HG03432 (cell line): ENCODE data around the gene C22orf15.

Experiments
- ATAC-seq: cut with Tn5 transposase; IDR thresholded peaks from one replicate; pipeline ENCODE4 v1.9.1; 2021; ENCODE audit warnings: mild to moderate bottlenecking, moderate library complexity; ENCODE audit not compliant: unreplicated experiment

Gene C22orf15

DNA sequence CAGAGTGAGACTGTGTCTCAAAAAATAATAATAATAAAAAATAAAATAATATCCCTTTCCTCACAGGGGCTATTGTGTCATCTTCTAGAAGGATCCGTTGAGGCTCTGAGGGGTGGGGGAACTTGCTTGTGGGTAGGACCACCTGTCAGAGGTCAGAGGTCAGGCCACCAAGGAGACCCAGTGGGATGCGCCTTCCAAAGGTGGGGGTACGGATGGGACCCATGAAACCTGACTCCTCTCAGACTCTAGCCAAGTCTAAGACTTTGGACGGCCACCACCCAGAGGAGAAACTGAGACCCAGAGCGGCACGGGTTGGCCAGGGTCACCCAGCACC, 9.5 kb downstream of the C22orf15 start:
- ATAC-seq, result no peak

- ATAC-seq, result no peak
These were observed 10.1 kb downstream of the C22orf15 start, which contains the start of gene MMP11 for GRCh38 chr22:23772649-23773473. MMP11 (plus strand) TSS chr22:23772849; CDS start chr22:23772871, 22 bp downstream.

DNA sequence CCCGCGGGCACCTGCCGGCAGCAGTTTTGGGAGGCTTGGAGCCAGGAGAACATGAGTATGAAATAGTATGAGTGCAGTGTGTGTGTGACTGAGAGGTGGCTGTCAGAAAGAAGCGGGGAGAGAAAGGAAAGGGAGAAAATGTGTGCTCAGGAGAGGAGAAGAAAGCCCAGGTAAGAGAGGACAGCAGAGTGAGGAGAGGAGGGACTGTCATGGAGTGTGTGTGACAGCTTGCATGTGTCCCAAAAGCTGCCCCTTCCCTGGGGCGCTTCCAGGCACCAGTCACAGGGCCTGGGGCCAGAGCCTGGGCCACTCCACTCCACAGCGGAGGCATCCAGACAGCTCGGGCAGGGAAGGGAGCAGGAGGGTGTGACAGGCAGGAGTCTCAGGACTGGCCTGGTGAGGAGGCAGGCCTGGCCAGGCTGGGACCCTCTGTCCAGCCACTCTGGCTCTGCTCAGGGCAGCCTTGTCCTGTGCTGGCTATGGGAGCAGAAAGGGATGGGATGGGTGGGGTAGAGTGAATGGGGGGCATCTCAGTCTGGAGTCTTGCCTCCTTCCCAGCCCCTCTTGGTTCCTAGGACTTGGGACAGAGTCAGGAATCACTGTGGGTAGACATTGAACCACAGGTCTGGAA, 10.8 kb downstream of the C22orf15 start:
- no peak for ATAC-seq

DNA sequence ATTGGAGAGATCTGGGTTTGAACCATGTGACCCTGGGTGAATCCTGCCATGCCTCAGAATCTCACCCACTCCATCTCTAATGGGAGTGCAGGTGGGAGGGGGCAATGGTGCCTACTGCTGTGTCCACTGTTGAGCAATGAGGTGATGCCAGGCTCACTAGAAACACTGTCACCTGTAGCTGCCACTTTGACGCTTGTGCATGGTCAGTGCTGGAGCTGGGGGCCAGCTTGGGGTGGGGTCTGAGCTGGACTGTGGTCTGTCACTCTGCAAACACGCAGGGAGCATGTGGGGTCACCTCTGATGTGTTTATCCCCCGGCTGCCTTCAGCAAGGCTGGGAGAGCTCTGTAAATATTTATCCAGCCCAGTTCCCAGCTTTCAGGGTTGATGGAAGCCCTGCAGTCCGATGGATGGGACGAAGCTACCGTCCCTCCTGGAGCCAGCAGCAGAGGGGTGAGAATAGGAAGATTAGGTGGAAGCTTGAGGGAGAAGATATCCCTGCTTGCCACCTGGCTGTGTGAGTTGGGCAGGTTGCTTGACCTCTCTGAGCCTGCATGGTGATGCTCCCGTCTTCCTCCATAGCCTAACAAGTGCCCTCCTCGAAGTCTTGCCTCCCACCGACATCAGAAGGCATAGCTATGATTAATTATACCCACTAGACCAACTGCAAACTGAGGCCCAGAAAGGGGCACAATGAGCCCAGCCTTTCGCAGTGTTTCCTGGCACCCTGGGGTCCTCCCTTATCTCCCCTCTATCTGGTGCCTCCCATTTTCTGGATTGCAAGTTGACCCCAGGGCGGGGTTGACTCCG, 11.5 kb downstream of the C22orf15 start:
- ATAC-seq, result no peak

GRCh38 chr22:23774922-23775436, 12.2 kb downstream of the C22orf15 start:
- ATAC-seq, result no peak

- ATAC-seq, result no peak
These were observed 13.1 kb downstream of the C22orf15 start for GRCh38 chr22:23775779-23776375.

DNA sequence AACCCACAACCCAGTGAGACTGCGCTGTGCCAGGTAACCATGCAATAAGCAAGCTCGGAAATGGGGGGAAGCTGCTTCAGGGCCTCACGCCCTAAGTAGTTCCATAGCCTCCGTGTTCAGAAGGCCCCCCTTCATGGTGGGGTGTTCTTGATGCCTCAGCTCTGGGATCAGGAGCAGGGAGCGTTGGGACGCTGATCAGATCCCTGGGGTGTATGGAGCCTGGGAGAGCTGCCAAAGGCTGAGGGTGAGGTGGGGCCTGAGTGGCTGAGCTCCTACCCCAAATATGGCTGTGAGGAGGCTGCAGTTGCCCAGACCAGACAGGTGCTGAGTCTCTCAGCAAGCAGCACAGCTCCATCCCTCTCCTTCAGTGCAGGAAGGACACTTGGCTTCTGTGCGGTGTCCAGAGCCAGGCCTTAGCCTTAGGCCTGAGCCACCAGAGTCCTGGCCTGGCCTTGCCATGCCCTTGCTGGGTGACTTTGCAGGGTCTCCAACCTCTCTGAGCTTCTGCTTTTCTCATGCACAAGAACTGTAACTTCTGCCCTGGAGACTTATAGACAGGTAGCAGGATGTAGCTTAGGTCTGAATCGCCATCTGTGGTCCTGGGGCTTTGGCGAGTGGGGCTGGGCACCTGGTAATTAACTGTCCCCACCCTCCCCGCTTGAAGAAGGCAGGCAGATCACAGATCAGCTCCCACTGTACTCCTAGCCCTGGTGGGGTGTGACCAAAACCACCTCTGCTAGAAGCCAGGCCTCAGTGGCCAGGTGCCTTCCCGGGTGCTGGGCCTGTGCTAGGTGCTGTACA, 15.2 kb downstream of the C22orf15 start:
- ATAC-seq, result no peak

DNA sequence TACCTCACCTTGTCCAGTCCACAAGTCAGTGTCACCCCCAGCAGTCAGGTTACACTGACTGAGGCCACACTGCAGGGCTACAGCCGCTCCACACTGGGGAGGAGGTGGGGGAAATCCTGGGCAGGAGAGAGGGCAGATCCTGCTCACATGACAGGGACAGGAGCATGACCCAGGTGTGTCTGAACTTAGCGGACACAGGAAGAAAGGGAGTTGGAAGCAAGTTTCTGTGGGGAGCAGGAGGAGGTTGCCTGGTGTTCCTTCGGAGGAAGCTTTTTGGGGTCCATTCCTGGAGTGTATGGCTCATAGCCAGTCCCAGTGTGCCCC, 15.7 kb downstream of the C22orf15 start:
- ATAC-seq, result no peak

DNA sequence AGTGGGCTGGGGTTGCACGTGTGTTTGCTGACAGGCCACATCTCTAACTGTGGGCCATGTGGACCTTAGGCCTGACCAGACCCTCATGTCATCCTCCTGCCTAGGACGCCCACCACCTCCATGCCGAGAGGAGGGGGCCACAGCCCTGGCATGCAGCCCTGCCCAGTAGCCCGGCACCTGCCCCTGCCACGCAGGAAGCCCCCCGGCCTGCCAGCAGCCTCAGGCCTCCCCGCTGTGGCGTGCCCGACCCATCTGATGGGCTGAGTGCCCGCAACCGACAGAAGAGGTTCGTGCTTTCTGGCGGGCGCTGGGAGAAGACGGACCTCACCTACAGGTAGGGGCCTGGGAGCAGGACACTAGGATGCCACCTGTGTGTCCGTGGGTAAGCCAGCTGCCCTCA, 16.3 kb downstream of the C22orf15 start:
- no peak for ATAC-seq

- ATAC-seq, result no peak
These were observed 16.9 kb downstream of the C22orf15 start for GRCh38 chr22:23779731-23780130.

DNA sequence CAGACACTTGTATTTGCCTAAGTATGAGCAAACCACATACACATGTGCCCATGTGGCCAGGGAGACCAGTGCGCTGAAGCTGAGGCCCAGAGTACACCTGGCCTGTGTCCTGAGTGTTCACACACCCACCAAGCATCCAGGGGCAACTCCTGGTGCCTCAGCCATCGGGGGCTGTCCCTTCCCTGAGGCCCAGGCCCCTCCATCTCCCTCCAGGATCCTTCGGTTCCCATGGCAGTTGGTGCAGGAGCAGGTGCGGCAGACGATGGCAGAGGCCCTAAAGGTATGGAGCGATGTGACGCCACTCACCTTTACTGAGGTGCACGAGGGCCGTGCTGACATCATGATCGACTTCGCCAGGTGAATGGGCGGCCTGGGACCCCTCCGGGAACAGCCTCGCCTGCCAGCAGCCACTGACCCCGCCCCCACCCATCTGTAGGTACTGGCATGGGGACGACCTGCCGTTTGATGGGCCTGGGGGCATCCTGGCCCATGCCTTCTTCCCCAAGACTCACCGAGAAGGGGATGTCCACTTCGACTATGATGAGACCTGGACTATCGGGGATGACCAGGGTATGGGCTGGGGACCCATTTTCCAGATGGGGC, 17.5 kb downstream of the C22orf15 start:
- ATAC-seq, result no peak

- ATAC-seq, result no peak
These were observed 18.3 kb downstream of the C22orf15 start for GRCh38 chr22:23781065-23781464.

- ATAC-seq, result no peak
These were observed 18.9 kb downstream of the C22orf15 start for GRCh38 chr22:23781511-23782183.

DNA sequence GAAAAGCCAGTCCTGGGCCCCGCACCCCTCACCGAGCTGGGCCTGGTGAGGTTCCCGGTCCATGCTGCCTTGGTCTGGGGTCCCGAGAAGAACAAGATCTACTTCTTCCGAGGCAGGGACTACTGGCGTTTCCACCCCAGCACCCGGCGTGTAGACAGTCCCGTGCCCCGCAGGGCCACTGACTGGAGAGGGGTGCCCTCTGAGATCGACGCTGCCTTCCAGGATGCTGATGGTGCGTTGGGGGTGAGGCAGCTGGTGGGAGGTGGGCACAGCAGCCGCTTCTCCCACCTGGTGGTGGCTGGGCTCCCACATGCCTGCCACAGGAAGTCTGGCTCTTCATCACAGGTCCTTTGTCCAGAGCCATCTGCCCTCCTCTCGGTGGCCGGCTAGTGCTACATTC, 19.5 kb downstream of the C22orf15 start:
- ATAC-seq, result no peak

DNA sequence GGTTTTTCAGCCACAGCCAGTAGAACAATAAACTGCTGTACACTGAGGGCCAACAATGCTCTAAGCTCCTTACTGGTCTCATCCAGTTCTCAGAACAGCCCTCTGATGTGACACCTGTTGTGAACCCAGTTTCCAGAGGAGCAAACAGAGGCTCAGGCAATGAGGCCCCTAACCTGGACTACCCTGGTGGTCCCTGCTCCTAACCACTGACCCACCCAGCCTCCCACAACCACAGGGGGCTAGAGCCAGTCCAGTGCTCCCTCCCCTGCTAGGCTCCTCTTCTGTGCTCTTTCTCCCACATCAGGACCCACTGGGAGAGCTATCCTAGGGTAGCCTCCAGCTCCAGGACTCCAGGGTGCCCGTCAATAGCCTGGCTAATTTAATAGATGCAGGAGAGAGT, 19.9 kb downstream of the C22orf15 start:
- no peak for ATAC-seq

DNA sequence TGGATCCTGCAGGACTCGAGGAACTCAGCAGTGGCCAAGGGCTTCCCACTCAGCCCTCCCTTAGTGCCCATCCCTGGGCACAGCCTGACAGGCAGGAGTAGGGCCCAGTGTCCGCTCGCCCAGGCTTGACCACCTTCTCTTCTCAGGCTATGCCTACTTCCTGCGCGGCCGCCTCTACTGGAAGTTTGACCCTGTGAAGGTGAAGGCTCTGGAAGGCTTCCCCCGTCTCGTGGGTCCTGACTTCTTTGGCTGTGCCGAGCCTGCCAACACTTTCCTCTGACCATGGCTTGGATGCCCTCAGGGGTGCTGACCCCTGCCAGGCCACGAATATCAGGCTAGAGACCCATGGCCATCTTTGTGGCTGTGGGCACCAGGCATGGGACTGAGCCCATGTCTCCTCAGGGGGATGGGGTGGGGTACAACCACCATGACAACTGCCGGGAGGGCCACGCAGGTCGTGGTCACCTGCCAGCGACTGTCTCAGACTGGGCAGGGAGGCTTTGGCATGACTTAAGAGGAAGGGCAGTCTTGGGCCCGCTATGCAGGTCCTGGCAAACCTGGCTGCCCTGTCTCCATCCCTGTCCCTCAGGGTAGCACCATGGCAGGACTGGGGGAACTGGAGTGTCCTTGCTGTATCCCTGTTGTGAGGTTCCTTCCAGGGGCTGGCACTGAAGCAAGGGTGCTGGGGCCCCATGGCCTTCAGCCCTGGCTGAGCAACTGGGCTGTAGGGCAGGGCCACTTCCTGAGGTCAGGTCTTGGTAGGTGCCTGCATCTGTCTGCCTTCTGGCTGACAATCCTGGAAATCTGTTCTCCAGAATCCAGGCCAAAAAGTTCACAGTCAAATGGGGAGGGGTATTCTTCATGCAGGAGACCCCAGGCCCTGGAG, 20.7 kb downstream of the C22orf15 start:
- no peak for ATAC-seq

DNA sequence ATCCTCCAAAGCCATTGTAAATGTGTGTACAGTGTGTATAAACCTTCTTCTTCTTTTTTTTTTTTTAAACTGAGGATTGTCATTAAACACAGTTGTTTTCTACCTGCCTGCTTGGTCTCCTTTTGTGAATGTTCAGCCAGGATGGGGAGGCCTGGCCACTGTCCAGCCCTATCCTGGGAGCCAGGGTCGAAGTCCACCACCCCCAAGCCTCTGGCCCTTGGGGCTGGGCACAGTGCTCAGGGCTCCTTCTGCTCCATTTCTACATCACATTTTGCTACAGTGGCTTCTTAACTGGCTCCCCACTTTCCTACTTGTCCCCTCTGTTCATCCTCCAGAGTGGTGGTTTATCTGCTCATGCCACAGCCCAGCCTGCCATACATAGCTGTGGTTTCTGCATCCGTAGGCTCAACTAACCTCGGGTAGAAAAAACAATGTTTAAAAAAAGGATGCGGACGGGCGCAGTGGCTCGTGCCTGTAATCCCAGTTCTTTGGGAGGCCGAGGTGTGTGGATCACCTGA, 21.5 kb downstream of the C22orf15 start:
- no peak for ATAC-seq

DNA sequence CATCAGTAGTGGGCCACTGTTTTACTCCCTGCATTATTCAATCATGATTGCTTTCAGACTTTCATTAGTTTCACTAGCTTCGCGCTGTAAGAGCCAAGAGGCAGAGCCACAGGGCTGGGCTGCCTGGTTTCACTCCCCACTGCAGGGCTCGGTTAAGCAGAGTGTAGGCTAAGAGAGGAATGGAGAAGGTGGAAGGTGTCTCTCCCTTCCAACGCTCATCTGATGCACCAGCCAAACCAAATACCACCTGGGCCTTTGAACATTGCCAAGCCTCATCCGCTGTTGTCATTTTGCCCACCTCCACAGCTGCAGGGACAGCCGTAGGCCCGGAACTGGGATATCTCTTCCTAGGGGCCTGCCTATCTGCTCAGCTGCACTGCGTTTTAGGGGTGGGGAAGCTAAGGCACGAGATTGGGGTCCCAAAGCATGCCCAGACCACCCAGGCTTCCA, 23.5 kb downstream of the C22orf15 start:
- ATAC-seq, result no peak
